HEK293 (cell line): ENCODE measurements around the gene TTC34.

Experiments
- CTCF ChIA-PET: fragments of 350-600 bp; formaldehyde crosslinking; extraction: SDS; loops from one replicate; lab custom pipeline; 2021; ENCODE audit warnings: antibody characterized with exemption; lab: Yijun Ruan, JAX
- POLR2A ChIA-PET: fragments of 300-600 bp; formaldehyde crosslinking; extraction: SDS; loops from one replicate; lab custom pipeline; 2020; ENCODE audit warnings: antibody characterized with exemption, inconsistent platforms; lab: Yijun Ruan, JAX
- H3K27ac ChIP-seq: fragments of 200-500 bp; sonication (Bioruptor generic); 2 replicates; pipeline ENCODE4 v1.5.1; 2014; ENCODE audit warnings: low read depth, low read length, control low read depth, inconsistent platforms; ENCODE audit errors: extremely low read depth
- H3K36me3 ChIP-seq, 2 experiments: fragments of 200-500 bp in 1 of 2; sonication (Bioruptor generic) in 1 of 2; 1 replicate in 1 of 2; 2 replicates in 1 of 2; pipeline ENCODE4 v1.5.1; 2014 to 2017; ENCODE audit warnings: inconsistent platforms in 2 of 2, low read length in 2 of 2; ENCODE audit not compliant: control insufficient read depth in 2 of 2, insufficient read depth in 1 of 2
- H3K4me1 ChIP-seq: fragments of 200-500 bp; sonication (Bioruptor generic); 2 replicates; pipeline ENCODE4 v1.5.1; 2014; ENCODE audit warnings: mild to moderate bottlenecking, low read length, inconsistent platforms; ENCODE audit not compliant: control insufficient read depth, insufficient read depth
- H3K4me3 ChIP-seq: 2 replicates; pipeline ENCODE4 v1.5.1; 2011; ENCODE audit warnings: low read depth, mild to moderate bottlenecking, control low read depth, low read length, moderate library complexity
- H3K9me3 ChIP-seq: fragments of 200-500 bp; sonication (Bioruptor generic); 2 replicates; pipeline ENCODE4 v1.5.1; 2014; ENCODE audit warnings: low read depth, low read length, inconsistent platforms; ENCODE audit not compliant: control insufficient read depth, insufficient read depth
- GLIS1 ChIP-seq: fragments of 450-650 bp; formaldehyde crosslinking; IDR thresholded peaks from 2 replicates; pipeline ENCODE4 v1.5.1; 2016; ENCODE audit warnings: missing biosample characterization, missing genetic modification characterization
- HIC1 ChIP-seq: fragments of 450-650 bp; formaldehyde crosslinking; IDR thresholded peaks from 2 replicates; pipeline ENCODE4 v1.5.1; 2016; ENCODE audit warnings: missing biosample characterization, missing genetic modification characterization
- HOXD13 ChIP-seq: sonication (generic); formaldehyde crosslinking; IDR thresholded peaks from 2 replicates; pipeline ENCODE4 v1.8.0; 2022; ENCODE audit warnings: missing genetic modification reagents, borderline replicate concordance
- KLF1 ChIP-seq: fragments of 450-650 bp; formaldehyde crosslinking; IDR thresholded peaks from 2 replicates; pipeline ENCODE4 v1.5.1; 2016; ENCODE audit warnings: missing biosample characterization, missing genetic modification characterization
- PATZ1 ChIP-seq: fragments of 450-650 bp; formaldehyde crosslinking; IDR thresholded peaks from 2 replicates; pipeline ENCODE4 v1.5.1; 2016; ENCODE audit warnings: missing biosample characterization, missing genetic modification characterization
- SCRT1 ChIP-seq: fragments of 450-650 bp; formaldehyde crosslinking; IDR thresholded peaks from 2 replicates; pipeline ENCODE4 v1.5.1; 2016; ENCODE audit warnings: missing biosample characterization, missing genetic modification characterization, borderline replicate concordance
- SCRT2 ChIP-seq: fragments of 450-650 bp; formaldehyde crosslinking; IDR thresholded peaks from 2 replicates; pipeline ENCODE4 v1.5.1; 2016; ENCODE audit warnings: missing biosample characterization, missing genetic modification characterization
- SP2 ChIP-seq: fragments of 450-650 bp; formaldehyde crosslinking; IDR thresholded peaks from 2 replicates; pipeline ENCODE4 v1.5.1; 2016; ENCODE audit warnings: missing biosample characterization, missing genetic modification characterization
- YY1 ChIP-seq: fragments of 450-650 bp; formaldehyde crosslinking; IDR thresholded peaks from 2 replicates; pipeline ENCODE4 v1.5.1; 2018; ENCODE audit warnings: missing biosample characterization, missing genetic modification characterization
- ZNF140 ChIP-seq: fragments of 450-650 bp; formaldehyde crosslinking; IDR thresholded peaks from 2 replicates; pipeline ENCODE4 v1.5.1; 2016; ENCODE audit warnings: missing biosample characterization, missing genetic modification characterization
- ZNF157 ChIP-seq: fragments of 450-650 bp; formaldehyde crosslinking; IDR thresholded peaks from 2 replicates; pipeline ENCODE4 v1.5.1; 2016; ENCODE audit warnings: missing biosample characterization, missing genetic modification characterization
- ZNF398 ChIP-seq: fragments of 450-650 bp; formaldehyde crosslinking; IDR thresholded peaks from 2 replicates; pipeline ENCODE4 v1.5.1; 2017; ENCODE audit warnings: missing biosample characterization, missing genetic modification characterization
- ZNF449 ChIP-seq: fragments of 450-650 bp; formaldehyde crosslinking; IDR thresholded peaks from 2 replicates; pipeline ENCODE4 v1.5.1; 2017; ENCODE audit warnings: missing biosample characterization, mild to moderate bottlenecking, missing genetic modification characterization, moderate library complexity
- ZNF548 ChIP-seq: fragments of 450-650 bp; formaldehyde crosslinking; IDR thresholded peaks from 2 replicates; pipeline ENCODE4 v1.5.1; 2016; ENCODE audit warnings: missing biosample characterization, missing genetic modification characterization
- ZNF600 ChIP-seq: fragments of 450-650 bp; formaldehyde crosslinking; IDR thresholded peaks from 2 replicates; pipeline ENCODE4 v1.5.1; 2016; ENCODE audit warnings: missing biosample characterization, missing genetic modification characterization

The TTC34 gene

GRCh38 chr1:2589431-2590232, 211.9 kb downstream of the TTC34 start:
- ChIA-PET CTCF (no interaction called here), POLR2A (no interaction called here)
- no peak overlapping the region for H3K27ac ChIP-seq
- no peak overlapping the region for H3K4me3 ChIP-seq
- H3K4me1 ChIP-seq: peaks cover 4% of the 10 kb centered on the region
- peaks cover 0 to 16% of the 10 kb centered on the region in 2 experiments; a peak in 1 of 3 replicates for H3K36me3 ChIP-seq
- TF ChIP-seq ZNF600 (tag by site-specific recombination) (peak; percentile 83), YY1 (tag by site-specific recombination) (no peak)
- no peaks in the 10 kb centered on the region for H3K9me3 ChIP-seq

GRCh38 chr1:2588661-2589430, 212.6 kb downstream of the TTC34 start:
- TF ChIP-seq SCRT2 (tag by site-specific recombination) (0 out of 2 replicates have a peak, but pooled peaks have one; percentile 26), PATZ1 (tag by site-specific recombination) (no peak), ZNF140 (no peak)
- CTCF ChIA-PET: no interaction called here

GRCh38 chr1:2587860-2588571, 213.5 kb downstream of the TTC34 start:
- ChIA-PET POLR2A (no interaction called here), CTCF (no interaction called here)
- Histone ChIP-seq H3K36me3 (peaks cover 0 to 16% of the 10 kb centered on the region in 2 experiments; a peak in 1 of 3 replicates), H3K27ac (no peak overlapping the region), H3K9me3 (no peaks in the 10 kb centered on the region), H3K4me3 (no peak overlapping the region), H3K4me1 (peaks cover 4% of the 10 kb centered on the region)
- TF ChIP-seq HOXD13 (CRISPR knock-in tag): no peak
- no peak for TF ChIP-seq ZNF157

More at GRCh38 chr1:2588661-2589430, 212.6 kb downstream of the TTC34 start:
- H3K27ac ChIP-seq: no peak overlapping the region
- H3K9me3 ChIP-seq: no peaks in the 10 kb centered on the region
- peaks cover 4% of the 10 kb centered on the region for H3K4me1 ChIP-seq
- POLR2A ChIA-PET: no interaction called here
- no peak overlapping the region for H3K4me3 ChIP-seq
- peaks cover 0 to 16% of the 10 kb centered on the region in 2 experiments; a peak in 1 of 3 replicates for H3K36me3 ChIP-seq

- ChIA-PET CTCF (no interaction called here), POLR2A (no interaction called here)
- H3K4me1 ChIP-seq: peaks cover 4% of the 10 kb centered on the region
- no peak overlapping the region for H3K27ac ChIP-seq
- H3K36me3 ChIP-seq: peaks cover 0 to 16% of the 10 kb centered on the region in 2 experiments; a peak in 1 of 3 replicates
- peak overlapping the region; percentile 68 for H3K4me3 ChIP-seq
- no peaks in the 10 kb centered on the region for H3K9me3 ChIP-seq
- TF ChIP-seq SP2 (peak; percentile 29; the same call in 1 of the 2 replicates), GLIS1 (tag by site-specific recombination) (peak; percentile 86), SCRT1 (tag by site-specific recombination) (peak; percentile 98), ZNF398 (tag by site-specific recombination) (no peak; the same call in 1 of the 2 replicates), KLF1 (peak; percentile 22; the same call in 1 of the 2 replicates), ZNF548 (tag by site-specific recombination) (no peak), ZNF449 (0 out of 2 replicates have a peak, but pooled peaks have one; percentile 17), HIC1 (tag by site-specific recombination) (no peak)
Measured at GRCh38 chr1:2587071-2587859, 214.2 kb downstream of the TTC34 start.
